DOHH2 (cell line): ENCODE measurements around the gene SPCS2.

Source experiments
- H3F3A ChIP-seq: fragments of 200-600 bp; sonication (generic), shearing (Covaris generic); 2 replicates; pipeline ENCODE4 v1.6.0; 2016; ENCODE audit warnings: antibody characterized with exemption, mild to moderate bottlenecking; ENCODE audit not compliant: control insufficient read depth, insufficient read depth
- H3K27ac ChIP-seq: fragments of 200-600 bp; sonication (generic); 2 replicates; pipeline ENCODE4 v1.5.1; 2014; ENCODE audit warnings: low read depth, mild to moderate bottlenecking, low read length, moderate library complexity
- H3K27me3 ChIP-seq: fragments of 200-600 bp; sonication (generic); 2 replicates; pipeline ENCODE4 v1.6.1; 2014; ENCODE audit warnings: mild to moderate bottlenecking, low read length, mixed read lengths; ENCODE audit not compliant: control insufficient read depth
- H3K36me3 ChIP-seq: fragments of 200-600 bp; sonication (generic); 2 replicates; pipeline ENCODE4 v1.6.1; 2014; ENCODE audit warnings: mild to moderate bottlenecking, low read length, moderate library complexity, mixed read lengths; ENCODE audit not compliant: control insufficient read depth
- H3K4me1 ChIP-seq: fragments of 200-600 bp; sonication (generic); 2 replicates; pipeline ENCODE4 v1.6.1; 2014; ENCODE audit warnings: mild to moderate bottlenecking, low read length, mixed read lengths; ENCODE audit not compliant: control insufficient read depth
- H3K4me2 ChIP-seq: fragments of 200-600 bp; sonication (generic); 2 replicates; pipeline ENCODE4 v1.6.0; 2014; ENCODE audit warnings: mild to moderate bottlenecking, low read length, moderate library complexity
- H3K4me3 ChIP-seq: fragments of 200-600 bp; sonication (generic); 2 replicates; pipeline ENCODE4 v1.5.1; 2014; ENCODE audit warnings: mild to moderate bottlenecking, low read length, mixed read lengths
- H3K79me2 ChIP-seq: fragments of 200-600 bp; sonication (generic); 2 replicates; pipeline ENCODE4 v1.6.1; 2014; ENCODE audit warnings: mild to moderate bottlenecking, low read length, mixed read lengths; ENCODE audit not compliant: control insufficient read depth
- H3K9me2 ChIP-seq: fragments of 200-600 bp; sonication (generic); replicated peaks from 2 replicates; pipeline ENCODE4 v1.6.1; 2014; ENCODE audit warnings: mild to moderate bottlenecking, low read length, mixed read lengths; ENCODE audit not compliant: control insufficient read depth
- H3K9me3 ChIP-seq: fragments of 200-600 bp; sonication (generic); 2 replicates; pipeline ENCODE4 v1.6.1; 2014; ENCODE audit warnings: antibody characterized with exemption, low read length, mixed read lengths; ENCODE audit not compliant: control insufficient read depth, insufficient read depth
- H4K20me1 ChIP-seq: fragments of 200-600 bp; sonication (generic); 2 replicates; pipeline ENCODE4 v1.6.0; 2014; ENCODE audit warnings: low read depth, mild to moderate bottlenecking, antibody characterized with exemption, low read length, moderate library complexity; ENCODE audit not compliant: control insufficient read depth, insufficient read depth
- EZH2phosphoT487 ChIP-seq: fragments of 200-600 bp; sonication (generic); IDR thresholded peaks from 2 replicates; pipeline ENCODE4 v1.6.1; 2017; ENCODE audit warnings: borderline replicate concordance, mild to moderate bottlenecking, antibody characterized with exemption, low read length, moderate library complexity, mixed read lengths
- TF ChIP-seq, protein P1 (sequence below): fragments of 200-600 bp; sonication (generic); IDR thresholded peaks from one replicate; pipeline ENCODE4 v1.5.1; 2014; ENCODE audit warnings: antibody characterized with exemption, mild to moderate bottlenecking, low read depth, low read length; ENCODE audit not compliant: poor library complexity, severe bottlenecking

SPCS2 gene

GRCh38 chr11:74909385-74909784 lies 39.7 kb upstream of the SPCS2 start:
- H3K79me2 ChIP-seq: no peaks in the 10 kb centered on the region
- peak overlapping the region; percentile 45 for H3K4me3 ChIP-seq
- H3K9me2 ChIP-seq: no peaks in the 10 kb centered on the region
- H3K4me1 ChIP-seq: peaks cover 25% of the 10 kb centered on the region
- TF ChIP-seq, protein P1, sequence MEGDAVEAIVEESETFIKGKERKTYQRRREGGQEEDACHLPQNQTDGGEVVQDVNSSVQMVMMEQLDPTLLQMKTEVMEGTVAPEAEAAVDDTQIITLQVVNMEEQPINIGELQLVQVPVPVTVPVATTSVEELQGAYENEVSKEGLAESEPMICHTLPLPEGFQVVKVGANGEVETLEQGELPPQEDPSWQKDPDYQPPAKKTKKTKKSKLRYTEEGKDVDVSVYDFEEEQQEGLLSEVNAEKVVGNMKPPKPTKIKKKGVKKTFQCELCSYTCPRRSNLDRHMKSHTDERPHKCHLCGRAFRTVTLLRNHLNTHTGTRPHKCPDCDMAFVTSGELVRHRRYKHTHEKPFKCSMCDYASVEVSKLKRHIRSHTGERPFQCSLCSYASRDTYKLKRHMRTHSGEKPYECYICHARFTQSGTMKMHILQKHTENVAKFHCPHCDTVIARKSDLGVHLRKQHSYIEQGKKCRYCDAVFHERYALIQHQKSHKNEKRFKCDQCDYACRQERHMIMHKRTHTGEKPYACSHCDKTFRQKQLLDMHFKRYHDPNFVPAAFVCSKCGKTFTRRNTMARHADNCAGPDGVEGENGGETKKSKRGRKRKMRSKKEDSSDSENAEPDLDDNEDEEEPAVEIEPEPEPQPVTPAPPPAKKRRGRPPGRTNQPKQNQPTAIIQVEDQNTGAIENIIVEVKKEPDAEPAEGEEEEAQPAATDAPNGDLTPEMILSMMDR: no peak
- no peak for TF ChIP-seq EZH2phosphoT487
- peaks cover 78% of the 10 kb centered on the region for H3K36me3 ChIP-seq
- H3K9me3 ChIP-seq: no peaks in the 10 kb centered on the region
- peak overlapping the region; percentile 69 for H3K4me2 ChIP-seq
- H3F3A ChIP-seq: 0 out of 2 replicates have a peak, but pooled peaks cover 2% of the 10 kb centered on the region
- peak overlapping the region; percentile 59 for H3K27ac ChIP-seq
- no peaks in the 10 kb centered on the region for H4K20me1 ChIP-seq
- no peaks in the 10 kb centered on the region for H3K27me3 ChIP-seq

GRCh38 chr11:74909812-74910211 lies 39.3 kb upstream of the SPCS2 start:
- H3K9me3 ChIP-seq: no peaks in the 10 kb centered on the region
- no peaks in the 10 kb centered on the region for H3K9me2 ChIP-seq
- no peaks in the 10 kb centered on the region for H3K27me3 ChIP-seq
- TF ChIP-seq, protein P1: no peak
- TF ChIP-seq EZH2phosphoT487: no peak
- H3F3A ChIP-seq: 0 out of 2 replicates have a peak, but pooled peaks cover 2% of the 10 kb centered on the region
- H4K20me1 ChIP-seq: no peaks in the 10 kb centered on the region
- peak overlapping the region; percentile 69 for H3K4me2 ChIP-seq
- no peaks in the 10 kb centered on the region for H3K79me2 ChIP-seq
- peaks cover 25% of the 10 kb centered on the region for H3K4me1 ChIP-seq
- H3K36me3 ChIP-seq: peaks cover 81% of the 10 kb centered on the region
- H3K27ac ChIP-seq: peak overlapping the region; percentile 59
- H3K4me3 ChIP-seq: peak overlapping the region; percentile 45

GRCh38 chr11:74923125-74923524 lies 25.9 kb upstream of the SPCS2 start:
- H3K4me3 ChIP-seq: no peak overlapping the region
- no peak overlapping the region for H3K4me2 ChIP-seq
- H3F3A ChIP-seq: no peaks in the 10 kb centered on the region
- H3K79me2 ChIP-seq: no peaks in the 10 kb centered on the region
- H3K9me2 ChIP-seq: no peaks in the 10 kb centered on the region
- H3K27ac ChIP-seq: no peak overlapping the region
- TF ChIP-seq, protein P1: no peak
- no peak for TF ChIP-seq EZH2phosphoT487
- peaks cover 80% of the 10 kb centered on the region for H3K36me3 ChIP-seq
- no peaks in the 10 kb centered on the region for H4K20me1 ChIP-seq
- no peaks in the 10 kb centered on the region for H3K9me3 ChIP-seq
- no peaks in the 10 kb centered on the region for H3K4me1 ChIP-seq
- H3K27me3 ChIP-seq: no peaks in the 10 kb centered on the region

DNA sequence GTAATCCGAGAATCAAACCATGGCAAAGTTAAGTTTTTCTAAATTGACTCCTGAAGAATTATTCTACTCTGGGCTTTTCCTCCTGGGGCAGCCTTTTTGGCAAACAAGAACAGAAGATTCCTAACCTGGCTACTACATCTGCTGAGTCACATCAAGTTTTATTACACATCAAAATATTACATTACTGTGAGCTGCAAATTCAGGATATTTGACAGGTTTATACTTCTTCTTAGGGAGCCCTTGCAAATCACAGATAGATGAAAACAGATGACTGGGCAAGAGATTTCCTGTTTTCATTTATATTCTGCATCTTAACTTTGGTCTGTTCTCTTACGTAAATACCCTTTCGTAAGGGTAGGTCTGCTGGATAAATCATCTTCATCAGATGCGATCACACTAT lies 23.8 kb upstream of the SPCS2 start:
- no peaks in the 10 kb centered on the region for H3K9me2 ChIP-seq
- H4K20me1 ChIP-seq: no peaks in the 10 kb centered on the region

More for the DNA sequence above, 23.8 kb upstream of the SPCS2 start:
- Histone ChIP-seq H3K27me3 (no peaks in the 10 kb centered on the region), H3K4me2 (no peak overlapping the region), H3K36me3 (peaks cover 78% of the 10 kb centered on the region), H3K4me1 (no peaks in the 10 kb centered on the region), H3K79me2 (no peaks in the 10 kb centered on the region), H3F3A (peaks cover 3% of the 10 kb centered on the region), H3K9me3 (no peaks in the 10 kb centered on the region), H3K4me3 (no peak overlapping the region), H3K27ac (no peak overlapping the region)
- no peak for TF ChIP-seq EZH2phosphoT487
- TF ChIP-seq, protein P1: no peak
